Stimulated activated CD4-positive, alpha-beta T cell treated with anti-CD3 and anti-CD28 coated beads, TNF-alpha, amount 100 ng/mL, for 24 hours (primary cell): Measurements from ENCODE around the gene IMMP2L.

Experiments used
- DNase-seq, 3 experiments: peaks; one replicate each; pipeline ENCODE4 v3.0.0-alpha.2; 2020; ENCODE audit warnings: low read depth in 3 of 3

IMMP2L gene

GRCh38 chr7:110633313-110633712 lies 929.0 kb downstream of the IMMP2L start:
- DNase-seq: no peak

GRCh38 chr7:110626414-110626813 lies 935.9 kb downstream of the IMMP2L start:
- no peak for DNase-seq

GRCh38 chr7:110625294-110625693 lies 937.0 kb downstream of the IMMP2L start:
- DNase-seq: no peak

GRCh38 chr7:110623436-110623835 lies 938.9 kb downstream of the IMMP2L start:
- DNase-seq: no peak

GRCh38 chr7:110621289-110621688 lies 941.0 kb downstream of the IMMP2L start:
- DNase-seq: no peak

GRCh38 chr7:110620110-110620735 lies 942.1 kb downstream of the IMMP2L start:
- DNase-seq: no peak
